Stimulated activated CD4-positive, alpha-beta T cell treated with anti-CD3 and anti-CD28 coated beads, Interleukin-15, amount 100 ng/mL, for 24 hours (primary cell): ENCODE results near the gene SCN1A.
"Not testable (repeated sequence)": the region's sequence is repeated elsewhere in the genome, so short reads cannot be mapped to it uniquely, and the experiment has no call there.

Experiments
- DNase-seq: peaks from one replicate; pipeline ENCODE4 v3.0.0-alpha.2; 2020

Gene SCN1A

GRCh38 chr2:166127217-166128155 lies at the start of gene SCN1A:
Gene SCN1A, minus strand, starts transcription at chr2:166128020. Its CDS starts 54,399 bp downstream, at chr2:166073621.
- DNase-seq: no peak

- no peak for DNase-seq
Observed at GRCh38 chr2:166173263-166173662, 45.4 kb upstream of the SCN1A start.

GRCh38 chr2:166171216-166171615 lies 43.4 kb upstream of the SCN1A start:
- no peak for DNase-seq

- no peak for DNase-seq
Observed at GRCh38 chr2:166170356-166170755, 42.5 kb upstream of the SCN1A start.

GRCh38 chr2:166167449-166167848 lies 39.6 kb upstream of the SCN1A start:
- DNase-seq: no peak

GRCh38 chr2:166163775-166164174 lies 36.0 kb upstream of the SCN1A start:
- no peak for DNase-seq

GRCh38 chr2:166158546-166158945 lies 30.7 kb upstream of the SCN1A start:
- no peak for DNase-seq

- DNase-seq: no peak
Observed at GRCh38 chr2:166157578-166157977, 29.8 kb upstream of the SCN1A start.

- DNase-seq: no peak
Observed at GRCh38 chr2:166156985-166157490, 29.2 kb upstream of the SCN1A start.

- no peak for DNase-seq
Observed at GRCh38 chr2:166155589-166155988, 27.8 kb upstream of the SCN1A start.

- DNase-seq: no peak
Observed at GRCh38 chr2:166154685-166155338, 27.0 kb upstream of the SCN1A start.

- no peak for DNase-seq
Observed at GRCh38 chr2:166152064-166152463, 24.2 kb upstream of the SCN1A start.

- DNase-seq: no peak
Observed at GRCh38 chr2:166148500-166149400, 20.9 kb upstream of the SCN1A start.

GRCh38 chr2:166147883-166148282 lies 20.1 kb upstream of the SCN1A start:
- DNase-seq: no peak

- DNase-seq: no peak
Observed at GRCh38 chr2:166144071-166144470, 16.3 kb upstream of the SCN1A start.

- no peak for DNase-seq
Observed at GRCh38 chr2:166140932-166141331, 13.1 kb upstream of the SCN1A start.

GRCh38 chr2:166140475-166140874 lies 12.7 kb upstream of the SCN1A start:
- no peak for DNase-seq

- DNase-seq: not testable (repeated sequence)
Observed at GRCh38 chr2:166139479-166139878, 11.7 kb upstream of the SCN1A start.

- DNase-seq: no peak
Observed at GRCh38 chr2:166138667-166139066, 10.8 kb upstream of the SCN1A start.

- no peak for DNase-seq
Observed at GRCh38 chr2:166138144-166138543, 10.3 kb upstream of the SCN1A start.

GRCh38 chr2:166137331-166137730 lies 9.5 kb upstream of the SCN1A start:
- DNase-seq: no peak

- DNase-seq: no peak
Observed at GRCh38 chr2:166135849-166136258, 8.0 kb upstream of the SCN1A start.
